Stomach (tissue), 4 donors: ENCODE measurements around the gene AKAP12.

Source experiments
- EP300 ChIP-seq: sonication (generic); formaldehyde crosslinking; IDR thresholded peaks from one replicate; pipeline ENCODE4 v1.6.1; 2017; ENCODE audit warnings: antibody characterized with exemption
- POLR2A ChIP-seq, 4 donors: fragments of 450-650 bp; IDR thresholded peaks; one replicate each; pipeline ENCODE4 v1.6.1; 2016; ENCODE audit warnings: antibody characterized with exemption in 4 of 4, control low read depth in 2 of 4, mild to moderate bottlenecking in 1 of 4, moderate library complexity in 1 of 4
- POLR2AphosphoS5 ChIP-seq, 3 donors: sonication (generic); formaldehyde crosslinking; IDR thresholded peaks; one replicate each; pipeline ENCODE4 v1.6.1; 2016; ENCODE audit warnings: antibody characterized with exemption in 3 of 3
- TF ChIP-seq, protein P1 (sequence below), 7 experiments: fragments of 450-650 bp in 4 of 7; fragments of 200-600 bp in 3 of 7; sonication (generic) in 3 of 7; IDR thresholded peaks; one replicate each; pipeline ENCODE4 v1.5.1; 2016 to 2019; ENCODE audit warnings: antibody characterized with exemption in 7 of 7, control low read depth in 2 of 7, mild to moderate bottlenecking in 1 of 7

DNA sequence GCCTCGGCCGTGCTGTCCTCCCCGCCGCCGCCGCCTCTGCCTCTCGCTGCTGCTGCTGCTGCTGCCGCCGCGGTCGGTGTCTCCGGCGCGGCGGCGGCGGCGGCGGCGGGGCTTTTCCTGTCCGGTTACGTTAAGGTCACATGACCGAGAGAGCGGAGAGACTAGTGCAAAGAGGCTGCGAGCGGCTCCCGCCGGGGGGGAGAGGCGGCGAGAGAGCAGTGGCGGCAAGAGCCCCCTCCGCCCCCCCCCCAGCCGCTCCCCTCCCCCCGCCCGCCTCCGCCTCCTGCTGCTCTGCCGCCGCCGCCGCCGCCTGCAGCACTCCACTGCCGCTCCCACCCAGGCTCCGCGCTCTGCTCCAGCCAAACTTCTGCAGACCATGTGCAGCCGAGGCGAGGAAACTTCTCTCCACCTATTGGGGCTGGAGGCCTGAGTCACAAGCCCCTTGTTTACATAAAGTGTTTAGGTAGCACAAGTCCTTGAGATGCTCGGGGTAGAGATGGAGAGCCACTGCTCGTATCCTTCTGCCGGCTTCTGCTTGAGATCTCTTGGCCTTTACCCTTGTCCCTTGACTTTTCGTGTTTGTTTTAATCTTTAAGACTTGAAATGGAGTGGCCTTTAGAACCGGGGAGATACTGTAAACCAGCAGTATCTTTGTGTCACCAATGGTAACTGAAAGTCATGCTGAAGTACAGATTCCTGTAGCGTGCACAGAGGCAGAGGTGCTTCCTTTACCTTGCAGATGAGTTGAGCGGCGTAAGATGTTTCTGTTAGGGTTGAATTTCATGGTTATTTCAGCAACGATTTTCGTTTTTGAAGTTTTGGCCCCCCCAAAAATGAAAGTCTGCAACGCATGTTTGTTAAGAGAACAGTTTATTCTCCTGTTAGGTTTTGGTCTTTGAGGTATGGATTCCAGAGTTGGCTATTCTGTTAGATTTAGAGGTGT, 152.0 kb downstream of the AKAP12 start, which contains the start of gene ZBTB2:
- TF ChIP-seq, protein P1, sequence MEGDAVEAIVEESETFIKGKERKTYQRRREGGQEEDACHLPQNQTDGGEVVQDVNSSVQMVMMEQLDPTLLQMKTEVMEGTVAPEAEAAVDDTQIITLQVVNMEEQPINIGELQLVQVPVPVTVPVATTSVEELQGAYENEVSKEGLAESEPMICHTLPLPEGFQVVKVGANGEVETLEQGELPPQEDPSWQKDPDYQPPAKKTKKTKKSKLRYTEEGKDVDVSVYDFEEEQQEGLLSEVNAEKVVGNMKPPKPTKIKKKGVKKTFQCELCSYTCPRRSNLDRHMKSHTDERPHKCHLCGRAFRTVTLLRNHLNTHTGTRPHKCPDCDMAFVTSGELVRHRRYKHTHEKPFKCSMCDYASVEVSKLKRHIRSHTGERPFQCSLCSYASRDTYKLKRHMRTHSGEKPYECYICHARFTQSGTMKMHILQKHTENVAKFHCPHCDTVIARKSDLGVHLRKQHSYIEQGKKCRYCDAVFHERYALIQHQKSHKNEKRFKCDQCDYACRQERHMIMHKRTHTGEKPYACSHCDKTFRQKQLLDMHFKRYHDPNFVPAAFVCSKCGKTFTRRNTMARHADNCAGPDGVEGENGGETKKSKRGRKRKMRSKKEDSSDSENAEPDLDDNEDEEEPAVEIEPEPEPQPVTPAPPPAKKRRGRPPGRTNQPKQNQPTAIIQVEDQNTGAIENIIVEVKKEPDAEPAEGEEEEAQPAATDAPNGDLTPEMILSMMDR (IDR thresholded peaks at IDR 0.05): no peak
- peak in 1 of 3 donors; percentile 35 for TF ChIP-seq POLR2AphosphoS5 (IDR thresholded peaks at IDR 0.05)
- TF ChIP-seq EP300: no peak
- TF ChIP-seq POLR2A (IDR thresholded peaks at IDR 0.05): no peak
